Transverse colon (tissue), 4 donors: ENCODE measurements around the gene INKA2. TPM values are rescaled to one million over a fixed set of nuclear protein-coding genes. Genes with fewer than 3 reads are reported as not detected.

Experiments
- DNase-seq: peaks from one replicate; pipeline ENCODE4 v3.0.0-alpha.2; 2019
- H3K27ac ChIP-seq, 4 donors: fragments of 200-600 bp; sonication (generic); 2 replicates each; pipeline ENCODE4 v1.5.1; 2016 to 2018; ENCODE audit warnings: inconsistent platforms in 4 of 4
- H3K27me3 ChIP-seq: fragments of 200-600 bp; sonication (generic); 2 replicates; pipeline ENCODE4 v1.5.1; 2017; ENCODE audit warnings: inconsistent platforms
- H3K36me3 ChIP-seq, 4 donors: fragments of 200-600 bp; sonication (generic); 2 replicates each; pipeline ENCODE4 v1.5.1; 2017 to 2019; ENCODE audit warnings: inconsistent platforms in 4 of 4
- H3K4me1 ChIP-seq, 4 donors: fragments of 200-600 bp; sonication (generic); 2 replicates each; pipeline ENCODE4 v1.5.1; 2017 to 2020; ENCODE audit warnings: inconsistent platforms in 4 of 4
- H3K4me3 ChIP-seq, 4 donors: fragments of 200-600 bp; sonication (generic); 1 replicate in 1 of 4; 2 replicates in 3 of 4; pipeline versions ENCODE4 v1.5.1 to v1.6.1; 2017 to 2019; ENCODE audit warnings: inconsistent platforms in 4 of 4
- H3K9me3 ChIP-seq, 2 donors: fragments of 200-600 bp; sonication (generic); 2 replicates each; pipeline ENCODE4 v1.5.1; 2017 to 2019; ENCODE audit warnings: inconsistent platforms in 2 of 2
- CTCF ChIP-seq, 5 experiments: fragments of 200-600 bp in 3 of 5; fragments of 450-650 bp in 2 of 5; sonication (generic) in 3 of 5; IDR thresholded peaks; 1 replicate in 2 of 5; 2 replicates in 3 of 5; pipeline ENCODE4 v1.5.1; 2016 to 2017; ENCODE audit warnings: antibody characterized with exemption in 5 of 5, inconsistent platforms in 3 of 5, mild to moderate bottlenecking in 2 of 5, moderate library complexity in 1 of 5
- EP300 ChIP-seq: sonication (generic); formaldehyde crosslinking; IDR thresholded peaks from one replicate; pipeline ENCODE4 v1.6.1; 2017; ENCODE audit warnings: antibody characterized with exemption, low read depth
- POLR2A ChIP-seq: fragments of 450-650 bp; IDR thresholded peaks from one replicate; pipeline ENCODE4 v1.6.1; 2016; ENCODE audit warnings: antibody characterized with exemption, mild to moderate bottlenecking, moderate library complexity
- POLR2AphosphoS5 ChIP-seq, 3 donors: sonication (generic); formaldehyde crosslinking; IDR thresholded peaks; one replicate each; pipeline ENCODE4 v1.6.1; 2016; ENCODE audit warnings: antibody characterized with exemption in 3 of 3
- WGBS, 2 donors: methylation state at CpG; one replicate each; pipeline ENCODE4 v1.1.5; 2018; ENCODE audit warnings: low coverage in 1 of 2; 5-methylcytosine and 5-hydroxymethylcytosine counted together
- in situ Hi-C, 4 donors: fragments of 200-750 bp; cut with MboI; loops; one replicate each; pipeline versions ENCODE4 v1.15.0 to v1.15.1; 2017; ENCODE audit warnings: low sequenced_read_pairs in 3 of 4, low pct_ligation_motif_present in 1 of 4, low pct_unique_long_range_greater_than_20kb in 1 of 4
- intact Hi-C: fragments of 100-400 bp; cut with DNase I; formaldehyde crosslinking; loops from one replicate; pipeline ENCODE4 v1.15.1; 2023; ENCODE audit warnings: low total_unique reads
- total RNA-seq, 4 donors: library from RNA; depleted of rRNA; stranded (reverse); fragments of >200 nt; gene quantifications; one replicate each; pipeline ENCODE4 v1.1.0, GENCODE V29; 2016

Gene INKA2
- total RNA-seq, 4 donors from 2014 or later, result 1.8 to 2.7 TPM; not detected in 2

- no peak overlapping the region for H3K4me3 ChIP-seq
- in situ Hi-C loops (loop anchor here in 1 of 4 donors (25.0 kb wide), 1 partner anchor 249 kb away; no protein-coding TSS in a partner anchor), intact Hi-C loops (no loop called here)
- 71% methylated on average over 4 of the region's 4 CpGs; no CpG with 5 or more reads in 1 of the 2 donors for WGBS, 2 donors
- H3K9me3 ChIP-seq, result no peaks in the 10 kb centered on the region
- H3K27me3 ChIP-seq, result peaks cover 23% of the 10 kb centered on the region
- no peaks in the 10 kb centered on the region for H3K36me3 ChIP-seq
- no peak for TF ChIP-seq EP300
- no peak for TF ChIP-seq POLR2AphosphoS5 (IDR thresholded peaks at IDR 0.05)
- no peak for TF ChIP-seq CTCF (IDR thresholded peaks at IDR 0.05)
- no peak for TF ChIP-seq POLR2A
- H3K4me1 ChIP-seq, result peaks cover 9 to 48% (median 37%) of the 10 kb centered on the region in 4 donors
- H3K27ac ChIP-seq, result peak overlapping the region in 1 of 4 donors; percentile 95
- no peak for DNase-seq
Measured at GRCh38 chr1:111736548-111737215, 2.5 kb downstream of the INKA2 start.

DNA sequence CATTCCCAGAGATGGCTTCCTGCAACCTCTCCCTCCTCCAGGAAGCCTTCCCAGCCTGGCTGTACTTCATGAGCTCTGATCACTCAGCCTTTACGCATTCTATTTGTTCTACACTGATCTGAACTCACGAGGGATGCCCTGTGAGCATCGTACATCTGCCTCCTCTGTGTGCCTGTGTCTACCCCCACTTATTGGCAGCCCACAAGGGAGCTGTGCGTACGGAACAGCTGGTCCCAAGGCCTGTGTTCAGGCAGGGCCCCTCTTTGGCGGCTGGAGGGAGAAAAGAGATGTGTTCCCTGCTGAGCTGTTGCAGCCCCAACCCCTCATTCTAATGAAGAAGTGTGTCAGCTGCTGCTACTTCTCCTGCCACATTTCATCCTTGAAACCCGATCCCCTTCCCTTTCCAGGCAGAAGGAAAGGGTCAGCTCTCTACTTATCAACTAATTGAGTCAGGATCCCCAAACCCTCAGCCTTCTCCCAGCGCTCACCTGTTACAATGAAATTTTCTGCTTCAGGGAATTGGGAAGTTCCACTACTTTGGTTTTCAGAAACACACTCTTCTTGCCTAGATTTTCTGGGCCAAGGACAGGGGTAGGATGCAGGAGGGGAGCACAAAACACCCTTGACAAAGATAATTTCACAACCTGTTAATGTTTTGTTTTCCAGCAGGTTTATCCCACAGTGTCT lies 3.2 kb downstream of the INKA2 start:
- peaks cover 9 to 48% (median 37%) of the 10 kb centered on the region in 4 donors for H3K4me1 ChIP-seq
- intact Hi-C loops, result no loop called here
- H3K27ac ChIP-seq, result no peak overlapping the region
- DNase-seq, result no peak
- H3K4me3 ChIP-seq, result no peak overlapping the region
- peaks cover 16% of the 10 kb centered on the region for H3K27me3 ChIP-seq
- H3K9me3 ChIP-seq, result no peaks in the 10 kb centered on the region
- in situ Hi-C loops, result loop anchor here in 1 of 4 donors (25.0 kb wide), 1 partner anchor 249 kb away; no protein-coding TSS in a partner anchor
- no peak for TF ChIP-seq POLR2AphosphoS5 (IDR thresholded peaks at IDR 0.05)
- TF ChIP-seq CTCF (IDR thresholded peaks at IDR 0.05), result no peak
- no peak for TF ChIP-seq POLR2A
- no peak for TF ChIP-seq EP300
- WGBS, 2 donors, result 75 to 80% methylated on average over 1 to 8 of the region's 8 CpGs
- no peaks in the 10 kb centered on the region for H3K36me3 ChIP-seq

GRCh38 chr1:111735321-111735720 lies 3.9 kb downstream of the INKA2 start:
- no peaks in the 10 kb centered on the region for H3K36me3 ChIP-seq
- DNase-seq, result no peak
- H3K4me1 ChIP-seq, result peaks cover 9 to 44% (median 34%) of the 10 kb centered on the region in 4 donors
- H3K27ac ChIP-seq, result no peak overlapping the region
- intact Hi-C loops (no loop called here), in situ Hi-C loops (loop anchor here in 1 of 4 donors (25.0 kb wide), 1 partner anchor 248 kb away; no protein-coding TSS in a partner anchor)
- no peak for TF ChIP-seq POLR2A
- TF ChIP-seq CTCF (IDR thresholded peaks at IDR 0.05), result no peak
- no peak for TF ChIP-seq EP300
- no peak for TF ChIP-seq POLR2AphosphoS5 (IDR thresholded peaks at IDR 0.05)
- WGBS, 2 donors, result 93 to 94% methylated on average over 4 of the region's 4 CpGs
- H3K27me3 ChIP-seq, result peaks cover 12% of the 10 kb centered on the region
- H3K4me3 ChIP-seq, result no peak overlapping the region
- H3K9me3 ChIP-seq, result no peaks in the 10 kb centered on the region

GRCh38 chr1:111734856-111735255 lies 4.3 kb downstream of the INKA2 start:
- DNase-seq, result no peak

More at GRCh38 chr1:111734856-111735255, 4.3 kb downstream of the INKA2 start:
- no peaks in the 10 kb centered on the region for H3K36me3 ChIP-seq
- intact Hi-C loops, result no loop called here
- TF ChIP-seq EP300, result no peak
- no peak for TF ChIP-seq POLR2A
- no peak for TF ChIP-seq POLR2AphosphoS5 (IDR thresholded peaks at IDR 0.05)
- TF ChIP-seq CTCF (IDR thresholded peaks at IDR 0.05), result no peak
- peaks cover 9 to 39% (median 29%) of the 10 kb centered on the region in 4 donors for H3K4me1 ChIP-seq
- H3K4me3 ChIP-seq, result no peak overlapping the region
- WGBS, 2 donors, result 75 to 79% methylated on average over 3 of the region's 3 CpGs
- in situ Hi-C loops, result loop anchor here in 1 of 4 donors (25.0 kb wide), 1 partner anchor 248 kb away; no protein-coding TSS in a partner anchor
- peaks cover 7% of the 10 kb centered on the region for H3K27me3 ChIP-seq
- peak overlapping the region in 1 of 4 donors; percentile 68 for H3K27ac ChIP-seq
- H3K9me3 ChIP-seq, result no peaks in the 10 kb centered on the region
